Smooth muscle cell (in vitro differentiated cells): ENCODE results near the gene LMO7. TPM values are rescaled to one million over a fixed set of nuclear protein-coding genes. Genes with fewer than 3 reads are reported as not detected.

Experiments used
- DNase-seq: peaks from one replicate; lab custom pipeline; 2025; ENCODE audit not compliant: unreplicated experiment; lab: John Stamatoyannopoulos, UW
- H2AFZ ChIP-seq: fragments of 200-600 bp; sonication (generic); 2 replicates; pipeline ENCODE4 v1.6.0; 2016; ENCODE audit warnings: antibody characterized with exemption, low read depth, mild to moderate bottlenecking
- H3F3A ChIP-seq: fragments of 200-600 bp; sonication (generic); 2 replicates; pipeline ENCODE4 v1.6.0; 2017; ENCODE audit warnings: antibody characterized with exemption, low read depth
- H3K27ac ChIP-seq: fragments of 200-600 bp; sonication (generic); 2 replicates; pipeline ENCODE4 v1.5.1; 2016; ENCODE audit warnings: low read depth, mild to moderate bottlenecking
- H3K27me3 ChIP-seq: fragments of 200-600 bp; sonication (generic); 2 replicates; pipeline ENCODE4 v1.6.1; 2016; ENCODE audit warnings: low read depth, mild to moderate bottlenecking
- H3K36me3 ChIP-seq: fragments of 200-600 bp; sonication (generic); 2 replicates; pipeline ENCODE4 v1.5.1; 2016; ENCODE audit warnings: low read depth
- H3K4me1 ChIP-seq: fragments of 200-600 bp; sonication (generic); 2 replicates; pipeline ENCODE4 v1.5.1; 2016; ENCODE audit warnings: low read depth
- H3K4me2 ChIP-seq: fragments of 200-600 bp; sonication (generic); 2 replicates; pipeline ENCODE4 v1.6.0; 2016; ENCODE audit warnings: mild to moderate bottlenecking
- H3K4me3 ChIP-seq: fragments of 200-600 bp; sonication (generic); 2 replicates; pipeline ENCODE4 v1.5.1; 2016; ENCODE audit warnings: mild to moderate bottlenecking
- H3K79me2 ChIP-seq: fragments of 200-600 bp; sonication (generic); 2 replicates; pipeline ENCODE4 v1.6.0; 2016; ENCODE audit warnings: low read depth, mild to moderate bottlenecking
- H3K9ac ChIP-seq: fragments of 200-600 bp; sonication (generic); 2 replicates; pipeline ENCODE4 v1.6.0; 2016; ENCODE audit warnings: low read depth
- H3K9me3 ChIP-seq: fragments of 200-600 bp; sonication (generic); replicated peaks from 2 replicates; pipeline ENCODE4 v1.5.1; 2016; ENCODE audit warnings: low read depth
- H4K20me1 ChIP-seq: fragments of 200-600 bp; sonication (generic); 2 replicates; pipeline ENCODE4 v1.6.0; 2016; ENCODE audit warnings: low read depth
- WGBS: methylation state at CpG from one replicate; pipeline ENCODE4 v1.1.7; 2016; ENCODE audit warnings: low lambda C conversion rate; 5-methylcytosine and 5-hydroxymethylcytosine counted together
- polyA plus RNA-seq: library from polyadenylated mRNA; unstranded; fragments of >200 nt; fragmentation: Nextera tagmentation; extraction: Ambion mirVana; gene quantifications from 2 replicates; pipeline ENCODE4 v1.2.1, GENCODE V29; 2016
- total RNA-seq: library from RNA; depleted of rRNA; stranded (reverse); fragments of >200 nt; gene quantifications from 2 replicates; pipeline ENCODE4 v1.2.3, GENCODE V29; 2014
- TF ChIP-seq, protein P1 (sequence below): fragments of 200-600 bp; sonication (generic); IDR thresholded peaks from 2 replicates; pipeline ENCODE4 v1.5.1; 2017; ENCODE audit warnings: borderline replicate concordance, mild to moderate bottlenecking, antibody characterized with exemption; ENCODE audit not compliant: insufficient read depth, poor library complexity, severe bottlenecking

LMO7 gene
- total and polyA plus RNA-seq, 2 experiments from 2014 or later, result 157 to 213 TPM

DNA sequence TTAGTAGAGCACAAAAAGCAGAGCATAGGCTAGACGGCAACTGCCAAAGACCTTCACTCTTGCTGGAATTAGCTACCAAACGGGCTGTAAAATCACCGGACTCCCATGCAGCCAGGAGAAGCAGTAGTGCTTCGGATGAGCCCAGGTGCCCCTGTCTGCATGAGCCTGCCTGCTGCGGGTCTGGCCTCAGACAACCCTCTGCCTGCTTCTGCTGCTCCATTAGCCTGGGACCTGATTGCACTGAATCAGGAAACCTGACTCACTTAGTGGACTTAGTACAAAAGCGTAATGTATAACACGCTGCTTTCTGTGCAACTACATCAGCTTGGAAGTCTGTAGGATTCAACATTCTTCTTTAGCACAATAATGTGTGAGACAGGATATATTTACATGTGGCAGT lies 170.0 kb downstream of the LMO7 start:
- H3K9ac ChIP-seq, result no peak overlapping the region
- H2AFZ ChIP-seq, result no peak overlapping the region
- H3K27me3 ChIP-seq, result no peaks in the 10 kb centered on the region
- TF ChIP-seq, protein P1, sequence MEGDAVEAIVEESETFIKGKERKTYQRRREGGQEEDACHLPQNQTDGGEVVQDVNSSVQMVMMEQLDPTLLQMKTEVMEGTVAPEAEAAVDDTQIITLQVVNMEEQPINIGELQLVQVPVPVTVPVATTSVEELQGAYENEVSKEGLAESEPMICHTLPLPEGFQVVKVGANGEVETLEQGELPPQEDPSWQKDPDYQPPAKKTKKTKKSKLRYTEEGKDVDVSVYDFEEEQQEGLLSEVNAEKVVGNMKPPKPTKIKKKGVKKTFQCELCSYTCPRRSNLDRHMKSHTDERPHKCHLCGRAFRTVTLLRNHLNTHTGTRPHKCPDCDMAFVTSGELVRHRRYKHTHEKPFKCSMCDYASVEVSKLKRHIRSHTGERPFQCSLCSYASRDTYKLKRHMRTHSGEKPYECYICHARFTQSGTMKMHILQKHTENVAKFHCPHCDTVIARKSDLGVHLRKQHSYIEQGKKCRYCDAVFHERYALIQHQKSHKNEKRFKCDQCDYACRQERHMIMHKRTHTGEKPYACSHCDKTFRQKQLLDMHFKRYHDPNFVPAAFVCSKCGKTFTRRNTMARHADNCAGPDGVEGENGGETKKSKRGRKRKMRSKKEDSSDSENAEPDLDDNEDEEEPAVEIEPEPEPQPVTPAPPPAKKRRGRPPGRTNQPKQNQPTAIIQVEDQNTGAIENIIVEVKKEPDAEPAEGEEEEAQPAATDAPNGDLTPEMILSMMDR, result no peak
- no peaks in the 10 kb centered on the region for H3K4me1 ChIP-seq
- H3K4me3 ChIP-seq, result no peak overlapping the region
- no peak for DNase-seq
- H3K9me3 ChIP-seq, result no peaks in the 10 kb centered on the region
- no peak overlapping the region for H3K4me2 ChIP-seq
- peaks cover 13% of the 10 kb centered on the region for H3K79me2 ChIP-seq
- peaks cover 96% of the 10 kb centered on the region for H4K20me1 ChIP-seq
- H3K27ac ChIP-seq, result no peak overlapping the region
- 85% methylated on average over 7 of the region's 7 CpGs for WGBS
- peaks cover 25% of the 10 kb centered on the region for H3K36me3 ChIP-seq
- H3F3A ChIP-seq, result no peaks in the 10 kb centered on the region

DNA sequence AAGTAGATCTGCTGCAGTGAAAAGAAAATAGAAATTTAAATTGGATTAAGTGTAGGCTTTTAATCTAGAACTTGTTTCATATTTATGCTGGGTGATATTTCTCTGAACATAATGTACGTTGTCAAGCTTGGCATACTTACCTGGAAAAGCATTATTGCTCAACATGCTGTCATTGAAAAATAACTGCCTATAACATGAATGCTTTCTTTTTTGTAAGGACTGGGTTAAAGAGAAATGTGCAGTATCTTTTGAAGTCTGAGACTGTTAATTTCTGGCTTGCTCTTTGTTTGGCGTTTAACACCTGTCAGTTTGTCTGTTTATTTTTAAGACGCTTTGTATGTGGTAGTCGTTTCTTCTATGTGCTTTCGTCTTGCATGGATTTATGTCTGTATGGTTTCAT lies 175.2 kb downstream of the LMO7 start:
- H4K20me1 ChIP-seq, result peaks cover 96% of the 10 kb centered on the region
- no peak for DNase-seq

DNA sequence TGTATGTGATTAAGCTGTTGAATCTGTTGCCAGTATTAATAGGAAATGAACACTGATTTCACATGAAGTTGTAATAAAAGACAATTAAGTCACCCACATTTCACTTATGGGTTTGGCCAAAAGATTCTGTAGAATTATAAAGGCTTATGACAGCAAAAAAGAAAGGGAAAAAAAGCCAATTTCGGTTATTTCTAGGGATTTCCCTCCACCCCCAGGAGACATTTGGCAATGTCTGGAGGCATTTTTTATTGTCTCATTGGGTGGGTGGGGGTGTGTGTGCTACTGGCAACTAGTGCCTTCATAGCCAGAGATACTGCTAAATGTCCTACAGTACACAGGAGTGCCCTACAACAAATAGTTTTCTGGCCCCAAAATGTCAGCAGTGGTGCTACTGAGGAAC lies 175.7 kb downstream of the LMO7 start:
- Histone ChIP-seq H3K4me1 (no peaks in the 10 kb centered on the region), H3K79me2 (peaks cover 29% of the 10 kb centered on the region), H4K20me1 (peaks cover 98% of the 10 kb centered on the region), H3K9me3 (no peaks in the 10 kb centered on the region), H2AFZ (no peak overlapping the region), H3K4me3 (no peak overlapping the region), H3K9ac (no peak overlapping the region), H3F3A (no peaks in the 10 kb centered on the region), H3K36me3 (peaks cover 5% of the 10 kb centered on the region), H3K27ac (no peak overlapping the region), H3K27me3 (no peaks in the 10 kb centered on the region), H3K4me2 (no peak overlapping the region)
- DNase-seq, result no peak
- 85% methylated on average over 1 of the region's 1 CpG for WGBS
- TF ChIP-seq, protein P1, result no peak

More for the DNA sequence above, 175.2 kb downstream of the LMO7 start:
- H3K4me3 ChIP-seq, result no peak overlapping the region
- H3K4me2 ChIP-seq, result no peak overlapping the region
- peaks cover 5% of the 10 kb centered on the region for H3K36me3 ChIP-seq
- H2AFZ ChIP-seq, result no peak overlapping the region
- 96% methylated on average over 5 of the region's 5 CpGs for WGBS
- peaks cover 29% of the 10 kb centered on the region for H3K79me2 ChIP-seq
- no peaks in the 10 kb centered on the region for H3K4me1 ChIP-seq
- H3K27me3 ChIP-seq, result no peaks in the 10 kb centered on the region
- no peak overlapping the region for H3K27ac ChIP-seq
- TF ChIP-seq, protein P1, result no peak
- no peaks in the 10 kb centered on the region for H3F3A ChIP-seq
- no peak overlapping the region for H3K9ac ChIP-seq
- no peaks in the 10 kb centered on the region for H3K9me3 ChIP-seq

DNA sequence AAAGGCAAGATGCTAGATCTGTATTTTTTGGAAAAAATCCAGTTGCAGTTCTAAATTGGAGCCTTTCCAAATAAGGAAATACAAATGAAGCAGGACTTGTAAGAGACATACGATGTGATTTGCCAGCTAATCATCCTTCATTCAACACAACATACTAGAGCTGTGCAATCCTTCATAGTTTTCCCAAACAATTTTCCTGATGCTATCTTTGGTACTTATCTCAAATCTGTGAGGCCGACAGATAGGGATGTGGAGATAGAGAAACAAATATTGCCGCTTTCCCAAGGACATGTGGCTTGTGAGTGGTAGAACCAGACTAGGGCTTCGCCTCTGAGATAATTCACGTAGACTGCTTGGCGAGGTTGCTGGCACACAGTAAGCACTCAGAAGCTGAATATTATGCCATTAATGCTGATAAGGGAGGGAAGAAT lies 176.6 kb downstream of the LMO7 start:
- no peaks in the 10 kb centered on the region for H3K4me1 ChIP-seq
- no peak overlapping the region for H3K4me2 ChIP-seq
- H3K9me3 ChIP-seq, result no peaks in the 10 kb centered on the region
- peak overlapping the region; percentile 35 for H3K27ac ChIP-seq
- DNase-seq, result no peak
- H3K79me2 ChIP-seq, result peaks cover 29% of the 10 kb centered on the region
- TF ChIP-seq, protein P1, result no peak
- H3K9ac ChIP-seq, result no peak overlapping the region
- peaks cover 10% of the 10 kb centered on the region for H3K36me3 ChIP-seq
- peaks cover 98% of the 10 kb centered on the region for H4K20me1 ChIP-seq
- H3K27me3 ChIP-seq, result no peaks in the 10 kb centered on the region
- H3F3A ChIP-seq, result no peaks in the 10 kb centered on the region
- WGBS, result 32% methylated on average over 6 of the region's 6 CpGs
- H3K4me3 ChIP-seq, result no peak overlapping the region
- no peak overlapping the region for H2AFZ ChIP-seq
